ENCODE measurements around the gene TIFAB. TPM values are rescaled to one million over a fixed set of nuclear protein-coding genes. Genes with fewer than 3 reads are reported as not detected.

The TIFAB gene
- total and polyA plus RNA-seq, 12 donors = under 0.01 to 1.7 (median 0.04) TPM; not detected in 8

- H3K27ac ChIP-seq = peak overlapping the region in 2 of 10 donors; percentile 21 to 69
- H3K4me1 ChIP-seq = peaks cover 0 to 61% (median 13%) of the 10 kb centered on the region in 9 donors
- TF ChIP-seq CTCF (IDR thresholded peaks at IDR 0.05) = no peak
- H3K9me3 ChIP-seq = peaks cover 0 to 14% (median 7%) of the 10 kb centered on the region in 11 donors
- H3K27me3 ChIP-seq = no peaks in the 10 kb centered on the region
- 42 to 64% methylated on average over 2 of the region's 2 CpGs for WGBS, 2 donors
- H3K4me3 ChIP-seq = no peak overlapping the region
- DNase-seq (no peak), ATAC-seq (no peak)
- intact Hi-C loops (cut with DNase I) = loop anchor here in 5 of 10 donors (5.0 to 10.0 kb wide), 4 partner anchors 68 to 181 kb away; no protein-coding TSS in a partner anchor
- no peaks in the 10 kb centered on the region for H3K36me3 ChIP-seq
These were observed 26.5 kb downstream of the TIFAB start for GRCh38 chr5:135425641-135426040.

DNA sequence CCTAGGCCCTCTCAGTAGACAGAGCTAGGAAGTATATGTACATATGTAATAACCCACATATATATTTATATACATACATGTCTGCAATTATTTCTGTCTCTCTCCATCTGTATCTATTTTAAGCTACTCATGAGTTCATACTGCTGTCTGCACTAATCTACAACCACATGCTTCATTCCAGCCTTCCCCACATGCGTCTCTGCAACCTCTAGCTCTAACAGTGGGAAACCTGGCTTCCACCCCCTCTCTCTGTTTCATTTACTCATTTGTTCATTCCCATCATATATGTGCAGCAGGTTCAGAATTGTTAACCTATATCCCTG is 28.3 kb downstream of the TIFAB start:
- no peak for TF ChIP-seq CTCF (IDR thresholded peaks at IDR 0.05)
- H3K4me3 ChIP-seq = no peak overlapping the region
- H3K4me1 ChIP-seq = peaks cover 0 to 45% (median 4%) of the 10 kb centered on the region in 9 donors
- DNase-seq = no peak
- H3K27ac ChIP-seq = peak overlapping the region in 1 of 10 donors; percentile 49
- peak in 1 of 8 donors; percentile 48 for ATAC-seq
- H3K9me3 ChIP-seq = peaks cover 0 to 23% (median 8%) of the 10 kb centered on the region in 11 donors
- intact Hi-C loops (cut with DNase I) = loop anchor here in 4 of 10 donors (10.0 kb wide), 3 partner anchors 89 to 179 kb away; no protein-coding TSS in a partner anchor
- H3K36me3 ChIP-seq = no peaks in the 10 kb centered on the region
- WGBS, 2 donors = 39 to 56% methylated on average over 1 of the region's 1 CpG
- no peaks in the 10 kb centered on the region for H3K27me3 ChIP-seq

- Histone ChIP-seq H3K27me3 (no peaks in the 10 kb centered on the region), H3K4me3 (no peak overlapping the region), H3K27ac (peak overlapping the region in 1 of 10 donors; percentile 49), H3K4me1 (peaks cover 0 to 45% (median 4%) of the 10 kb centered on the region in 9 donors), H3K9me3 (peaks cover 0 to 23% (median 3%) of the 10 kb centered on the region in 11 donors), H3K36me3 (no peaks in the 10 kb centered on the region)
- TF ChIP-seq CTCF (IDR thresholded peaks at IDR 0.05) = no peak
- no peak for DNase-seq
- intact Hi-C loops (cut with DNase I) = loop anchor here in 4 of 10 donors (10.0 kb wide), 3 partner anchors 88 to 178 kb away; no protein-coding TSS in a partner anchor
- WGBS, 2 donors = 51 to 58% methylated on average over 7 of the region's 7 CpGs
- peak in 1 of 8 donors; percentile 35 for ATAC-seq
These were observed 28.9 kb downstream of the TIFAB start for GRCh38 chr5:135423146-135423845.

DNA sequence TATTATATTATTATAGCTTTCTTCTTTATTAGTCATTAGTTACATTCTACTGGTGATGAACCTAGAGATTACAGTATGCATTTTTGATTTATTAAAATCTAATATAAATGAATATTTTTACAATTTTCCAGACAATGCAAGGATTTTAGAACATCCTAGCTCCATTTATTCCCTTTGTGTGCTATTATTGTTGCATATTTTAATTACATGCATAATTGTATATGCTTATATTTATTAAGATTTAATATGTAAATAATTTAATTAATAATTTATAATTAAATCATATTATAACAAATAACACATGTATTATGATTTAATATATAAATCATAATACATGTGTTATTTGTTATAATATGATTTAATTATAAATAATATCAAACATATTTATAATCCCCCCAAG is 29.7 kb downstream of the TIFAB start:
- H3K4me1 ChIP-seq = peaks cover 0 to 45% (median 4%) of the 10 kb centered on the region in 9 donors
- no peak overlapping the region for H3K4me3 ChIP-seq
- intact Hi-C loops (cut with DNase I) = loop anchor here in 4 of 10 donors (10.0 kb wide), 3 partner anchors 88 to 178 kb away; no protein-coding TSS in a partner anchor
- no peaks in the 10 kb centered on the region for H3K27me3 ChIP-seq
- DNase-seq (no peak), ATAC-seq (no peak)
- H3K27ac ChIP-seq = no peak overlapping the region
- H3K9me3 ChIP-seq = peaks cover 0 to 18% (median 2%) of the 10 kb centered on the region in 11 donors
- TF ChIP-seq CTCF (IDR thresholded peaks at IDR 0.05) = no peak
- H3K36me3 ChIP-seq = no peaks in the 10 kb centered on the region
